ENCODE measurements around the gene C2CD3. TPM values are rescaled to one million over a fixed set of nuclear protein-coding genes. Genes with fewer than 3 reads are reported as not detected.

Gene C2CD3
- total RNA-seq, 2 experiments from 2014 or later, result 31.9 to 35.1 TPM

GRCh38 chr11:74196781-74197486 lies 26.1 kb upstream of the C2CD3 start:
- ATAC-seq (ENCODE audit: poor library complexity), result no peak
- no peak for DNase-seq
- CTCF ChIA-PET, result no interaction called here
- no peak overlapping the region for H3K4me3 Mint-ChIP-seq
- H3K27ac ChIP-seq (ENCODE audit: low read depth in 1 of 2, low read length in 2 of 2), result no peak overlapping the region
- POLR2A ChIA-PET, result no interaction called here
- H3K4me3 ChIP-seq (ENCODE audit: low read length), result no peak overlapping the region
- no peaks in the 10 kb centered on the region for H3K27me3 Mint-ChIP-seq
- no peaks in the 10 kb centered on the region for H3K27me3 ChIP-seq (ENCODE audit: control insufficient read depth in 1 of 2, insufficient read depth in 2 of 2, low read length in 2 of 2)
- intact Hi-C loops (cut with DNase I, micrococcal nuclease), result no loop called here
- no peaks in the 10 kb centered on the region for H3K36me3 ChIP-seq (ENCODE audit: insufficient read depth, low read length)
- H3K4me1 Mint-ChIP-seq (ENCODE audit: low read depth), result no peaks in the 10 kb centered on the region
- TF ChIP-seq CTCF (IDR thresholded peaks at IDR 0.05), result no peak
- H3K27ac Mint-ChIP-seq, result no peak overlapping the region
- peaks cover 6% of the 10 kb centered on the region for H3K9me3 Mint-ChIP-seq
- H3K36me3 Mint-ChIP-seq (ENCODE audit: low read depth), result peaks cover 63% of the 10 kb centered on the region
- peaks cover 0 to 1% of the 10 kb centered on the region in 2 experiments for H3K9me3 ChIP-seq (ENCODE audit: control insufficient read depth in 1 of 2, insufficient read depth in 1 of 2, low read length in 2 of 2)
- H3K4me1 ChIP-seq (ENCODE audit: insufficient read depth, low read length), result no peaks in the 10 kb centered on the region

- Mint-ChIP-seq H3K36me3 (ENCODE audit: low read depth) (peaks cover 64% of the 10 kb centered on the region), H3K27ac (no peak overlapping the region), H3K9me3 (peaks cover 6% of the 10 kb centered on the region), H3K27me3 (no peaks in the 10 kb centered on the region), H3K4me1 (ENCODE audit: low read depth) (no peaks in the 10 kb centered on the region), H3K4me3 (no peak overlapping the region)
- H3K27ac ChIP-seq (ENCODE audit: low read depth in 1 of 2, low read length in 2 of 2), result no peak overlapping the region
- intact Hi-C loops (cut with DNase I, micrococcal nuclease), result no loop called here
- ATAC-seq (ENCODE audit: poor library complexity), result no peak
- H3K27me3 ChIP-seq (ENCODE audit: control insufficient read depth in 1 of 2, insufficient read depth in 2 of 2, low read length in 2 of 2), result no peaks in the 10 kb centered on the region
- TF ChIP-seq CTCF (IDR thresholded peaks at IDR 0.05), result no peak
- CTCF ChIA-PET, result no interaction called here
- POLR2A ChIA-PET, result no interaction called here
- DNase-seq, result no peak
- H3K9me3 ChIP-seq (ENCODE audit: control insufficient read depth in 1 of 2, insufficient read depth in 1 of 2, low read length in 2 of 2), result peaks cover 5 to 8% of the 10 kb centered on the region in 2 experiments
- no peak overlapping the region for H3K4me3 ChIP-seq (ENCODE audit: low read length)
- H3K36me3 ChIP-seq (ENCODE audit: insufficient read depth, low read length), result no peaks in the 10 kb centered on the region
- H3K4me1 ChIP-seq (ENCODE audit: insufficient read depth, low read length), result no peaks in the 10 kb centered on the region
Observed at GRCh38 chr11:74195828-74196227, 25.0 kb upstream of the C2CD3 start.

- Histone ChIP-seq H3K36me3 (ENCODE audit: insufficient read depth, low read length) (no peaks in the 10 kb centered on the region), H3K4me1 (ENCODE audit: insufficient read depth, low read length) (no peaks in the 10 kb centered on the region), H3K9me3 (ENCODE audit: control insufficient read depth in 1 of 2, insufficient read depth in 1 of 2, low read length in 2 of 2) (peaks cover 0 to 4% of the 10 kb centered on the region in 2 experiments), H3K27me3 (ENCODE audit: control insufficient read depth in 1 of 2, insufficient read depth in 2 of 2, low read length in 2 of 2) (no peaks in the 10 kb centered on the region), H3K27ac (ENCODE audit: low read depth in 1 of 2, low read length in 2 of 2) (no peak overlapping the region), H3K4me3 (ENCODE audit: low read length) (no peak overlapping the region)
- TF ChIP-seq CTCF (IDR thresholded peaks at IDR 0.05), result no peak
- Mint-ChIP-seq H3K27ac (no peak overlapping the region), H3K4me1 (ENCODE audit: low read depth) (peaks cover 11% of the 10 kb centered on the region), H3K36me3 (ENCODE audit: low read depth) (peaks cover 23% of the 10 kb centered on the region), H3K27me3 (no peaks in the 10 kb centered on the region), H3K4me3 (no peak overlapping the region), H3K9me3 (peaks cover 2% of the 10 kb centered on the region)
- ChIA-PET CTCF (no interaction called here), POLR2A (interaction anchor here (1.6 to 2.1 kb wide), 2 partner anchors 27 to 47 kb away, joined by 3 to 8 read pairs; no protein-coding TSS in a partner anchor)
- intact Hi-C loops (cut with DNase I, micrococcal nuclease), result no loop called here
- no peak for DNase-seq
- ATAC-seq (ENCODE audit: poor library complexity), result no peak
Observed at GRCh38 chr11:74185695-74186094, 14.9 kb upstream of the C2CD3 start.
